ENCODE results near the gene SLC9A8. TPM values are rescaled to one million over a fixed set of nuclear protein-coding genes. Genes with fewer than 3 reads are reported as not detected.

The SLC9A8 gene
- total RNA-seq, 1 experiment from 2014 or later: 7.5 TPM

- Histone ChIP-seq H4K5ac (ENCODE audit: insufficient read length, low read depth, low read length) (no peak overlapping the region), H3K23ac (ENCODE audit: insufficient read length, low read depth, low read length) (no peak overlapping the region), H3K56ac (ENCODE audit: insufficient read length, low read depth, low read length) (no peak overlapping the region), H3K79me2 (ENCODE audit: insufficient read depth, low read length) (no peaks in the 10 kb centered on the region), H2AK5ac (ENCODE audit: insufficient read length, low read length) (no peak overlapping the region), H3K4ac (ENCODE audit: low read depth, low read length) (no peak overlapping the region), H3K27ac (ENCODE audit: insufficient read length, low read depth, low read length) (no peak overlapping the region), H3T11ph (ENCODE audit: low read length) (no peak overlapping the region), H3K4me1 (ENCODE audit: insufficient read depth, low read length) (no peaks in the 10 kb centered on the region), H3K14ac (ENCODE audit: insufficient read depth, low read length) (no peak overlapping the region), H4K8ac (replicated peaks; ENCODE audit: insufficient read length, low read depth, low read length) (no peak overlapping the region), H3K23me2 (ENCODE audit: insufficient read length, low read depth, low read length, poor library complexity, severe bottlenecking) (no peaks in the 10 kb centered on the region), H2AFZ (ENCODE audit: low read length) (no peak overlapping the region), H3K9me3 (ENCODE audit: control insufficient read depth, low read depth, low read length) (no peaks in the 10 kb centered on the region), H3K79me1 (ENCODE audit: insufficient read depth, low read depth, low read length, poor library complexity, severe bottlenecking) (no peaks in the 10 kb centered on the region), H3K9ac (ENCODE audit: extremely low read depth, insufficient read length, low read length) (no peak overlapping the region), H3K27me3 (ENCODE audit: insufficient read depth, low read length) (no peaks in the 10 kb centered on the region), H3K18ac (ENCODE audit: insufficient read length, low read depth, low read length) (no peak overlapping the region), H2BK12ac (ENCODE audit: insufficient read length, low read depth, low read length) (no peak overlapping the region), H3K4me2 (ENCODE audit: insufficient read depth, insufficient read length, low read length) (no peak overlapping the region), H2BK5ac (ENCODE audit: insufficient read length, low read length) (no peak overlapping the region), H2BK15ac (ENCODE audit: low read depth, low read length) (no peak overlapping the region), H4K20me1 (ENCODE audit: control insufficient read depth, insufficient read depth, insufficient read length) (peaks cover 3% of the 10 kb centered on the region), H4K91ac (ENCODE audit: insufficient read length, low read depth, low read length) (no peak overlapping the region), H2BK20ac (ENCODE audit: low read depth, low read length, poor library complexity, severe bottlenecking) (no peak overlapping the region), H2BK120ac (ENCODE audit: low read depth, low read length, poor library complexity, severe bottlenecking) (no peak overlapping the region)
- WGBS (ENCODE audit: extremely low coverage, insufficient read length, low lambda C conversion rate): no CpG with 5 or more reads among the region's 15 CpGs
- Mint-ChIP-seq H3K4me3 (no peak overlapping the region), H3K4me1 (peaks cover 0 to 4% of the 10 kb centered on the region in 2 experiments; a peak in 2 of 4 replicates), H3K27ac (no peak overlapping the region), H3K36me3 (ENCODE audit: insufficient read depth in 1 of 3, low read depth in 3 of 3) (peaks cover 0 to 17% (median 11%) of the 10 kb centered on the region in 3 experiments; a peak in 5 of 7 replicates), H3K27me3 (ENCODE audit: low read depth) (no peaks in the 10 kb centered on the region), H3K9me3 (no peaks in the 10 kb centered on the region)
- no peak for TF ChIP-seq CTCF (conservative IDR thresholded peaks at IDR 0.05)
- no peak for DNase-seq
Measured at GRCh38 chr20:49880724-49881445, 68.3 kb downstream of the SLC9A8 start.

Data from H9 (cell line).